ENCODE measurements around the gene SLC25A12.

GRCh38 chr2:171913517-171913916 lies 19.5 kb upstream of the SLC25A12 start:
- no peak for TF ChIP-seq MAX (IDR thresholded peaks at IDR 0.05; ENCODE audit: low read depth)
- TF ChIP-seq SMC3 (IDR thresholded peaks at IDR 0.05; ENCODE audit: low read depth, low read length): no peak
- TF ChIP-seq, protein P1, sequence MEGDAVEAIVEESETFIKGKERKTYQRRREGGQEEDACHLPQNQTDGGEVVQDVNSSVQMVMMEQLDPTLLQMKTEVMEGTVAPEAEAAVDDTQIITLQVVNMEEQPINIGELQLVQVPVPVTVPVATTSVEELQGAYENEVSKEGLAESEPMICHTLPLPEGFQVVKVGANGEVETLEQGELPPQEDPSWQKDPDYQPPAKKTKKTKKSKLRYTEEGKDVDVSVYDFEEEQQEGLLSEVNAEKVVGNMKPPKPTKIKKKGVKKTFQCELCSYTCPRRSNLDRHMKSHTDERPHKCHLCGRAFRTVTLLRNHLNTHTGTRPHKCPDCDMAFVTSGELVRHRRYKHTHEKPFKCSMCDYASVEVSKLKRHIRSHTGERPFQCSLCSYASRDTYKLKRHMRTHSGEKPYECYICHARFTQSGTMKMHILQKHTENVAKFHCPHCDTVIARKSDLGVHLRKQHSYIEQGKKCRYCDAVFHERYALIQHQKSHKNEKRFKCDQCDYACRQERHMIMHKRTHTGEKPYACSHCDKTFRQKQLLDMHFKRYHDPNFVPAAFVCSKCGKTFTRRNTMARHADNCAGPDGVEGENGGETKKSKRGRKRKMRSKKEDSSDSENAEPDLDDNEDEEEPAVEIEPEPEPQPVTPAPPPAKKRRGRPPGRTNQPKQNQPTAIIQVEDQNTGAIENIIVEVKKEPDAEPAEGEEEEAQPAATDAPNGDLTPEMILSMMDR (IDR thresholded peaks at IDR 0.05): no peak
- no peak for TF ChIP-seq SIN3A (IDR thresholded peaks at IDR 0.05; ENCODE audit: borderline replicate concordance, low read depth, low read length)
- TF ChIP-seq TAF1 (IDR thresholded peaks at IDR 0.05; ENCODE audit: borderline replicate concordance, low read depth, low read length): no peak
- no peak for TF ChIP-seq REST (IDR thresholded peaks at IDR 0.05; ENCODE audit: low read depth, low read length)
- no peak for TF ChIP-seq RFX5 (IDR thresholded peaks at IDR 0.05; ENCODE audit: low read length)
- TF ChIP-seq EZH2phosphoT487 (IDR thresholded peaks at IDR 0.05; ENCODE audit: borderline replicate concordance, low read depth): no peak
